Effector memory CD4-positive, alpha-beta T cell (primary cell): ENCODE results near the gene GPR137.

Experiments
- DNase-seq, 3 donors: peaks; one replicate each; pipeline ENCODE4 v3.0.0-alpha.2; 2020
- H3K27ac ChIP-seq: 2 replicates; pipeline ENCODE4 v1.7.0; 2013; ENCODE audit warnings: mild to moderate bottlenecking, low read length, moderate library complexity; ENCODE audit not compliant: insufficient read depth, poor library complexity, severe bottlenecking
- H3K27me3 ChIP-seq: replicated peaks from 2 replicates; pipeline ENCODE4 v1.7.0; 2013; ENCODE audit warnings: mild to moderate bottlenecking, low read length; ENCODE audit not compliant: insufficient read depth, control insufficient read depth, poor library complexity, severe bottlenecking
- H3K36me3 ChIP-seq: 2 replicates; pipeline ENCODE4 v1.7.0; 2013; ENCODE audit warnings: mild to moderate bottlenecking, low read length, moderate library complexity; ENCODE audit not compliant: control insufficient read depth, insufficient read depth
- H3K4me1 ChIP-seq: 2 replicates; pipeline ENCODE4 v1.7.0; 2013; ENCODE audit warnings: low read length, mild to moderate bottlenecking; ENCODE audit not compliant: control insufficient read depth, insufficient read depth, poor library complexity, severe bottlenecking
- H3K4me3 ChIP-seq: 2 replicates; pipeline ENCODE4 v1.7.0; 2013; ENCODE audit warnings: low read length, low read depth, mild to moderate bottlenecking; ENCODE audit not compliant: insufficient read depth, poor library complexity, severe bottlenecking
- H3K9me3 ChIP-seq: 2 replicates; pipeline ENCODE4 v1.7.0; 2013; ENCODE audit warnings: mild to moderate bottlenecking, low read length, moderate library complexity; ENCODE audit not compliant: control insufficient read depth

GPR137 gene

DNA sequence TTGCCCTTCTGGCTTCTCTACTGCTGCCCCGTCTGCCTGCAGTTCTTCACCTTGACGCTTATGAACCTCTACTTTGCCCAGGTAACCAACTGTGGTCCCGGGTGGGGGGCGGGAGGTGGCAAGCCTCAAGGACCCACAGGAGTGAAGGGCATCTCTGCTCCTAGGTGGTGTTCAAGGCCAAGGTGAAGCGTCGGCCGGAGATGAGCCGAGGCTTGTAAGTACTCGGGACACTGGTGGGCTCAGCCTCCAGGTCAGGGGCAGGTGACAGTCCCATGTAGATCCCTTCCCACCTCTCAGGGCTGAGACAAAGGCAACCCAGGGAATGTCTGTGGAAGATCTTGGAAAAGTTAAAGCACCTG, 1.1 kb downstream of the GPR137 start:
- Histone ChIP-seq H3K36me3 (peaks cover 6% of the 10 kb centered on the region), H3K4me1 (peaks cover 19% of the 10 kb centered on the region), H3K27ac (no peak overlapping the region)

DNA sequence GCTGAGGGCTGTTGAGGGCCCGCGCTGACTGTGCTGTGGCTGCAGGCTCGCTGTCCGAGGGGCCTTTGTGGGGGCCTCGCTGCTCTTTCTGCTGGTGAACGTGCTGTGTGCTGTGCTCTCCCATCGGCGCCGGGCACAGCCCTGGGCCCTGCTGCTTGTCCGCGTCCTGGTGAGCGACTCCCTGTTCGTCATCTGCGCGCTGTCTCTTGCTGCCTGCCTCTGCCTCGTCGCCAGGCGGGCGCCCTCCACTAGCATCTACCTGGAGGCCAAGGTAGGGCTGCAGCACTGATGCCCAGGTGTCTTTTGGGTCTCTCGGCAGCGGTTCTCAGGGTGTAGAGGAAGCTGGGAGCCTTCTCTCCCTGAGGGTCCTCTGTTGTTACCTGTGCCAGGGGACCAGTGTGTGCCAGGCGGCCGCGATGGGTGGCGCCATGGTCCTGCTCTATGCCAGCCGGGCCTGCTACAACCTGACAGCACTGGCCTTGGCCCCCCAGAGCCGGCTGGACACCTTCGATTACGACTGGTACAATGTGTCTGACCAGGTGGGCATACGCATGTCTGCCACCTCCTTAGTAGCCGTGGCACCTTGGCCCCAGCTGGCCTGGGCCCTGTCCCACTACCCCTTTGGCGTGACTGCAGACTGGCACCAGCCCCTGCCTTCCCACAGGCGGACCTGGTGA, 2.2 kb downstream of the GPR137 start:
- Histone ChIP-seq H3K27ac (no peak overlapping the region), H3K27me3 (peaks cover 24% of the 10 kb centered on the region), H3K36me3 (no peaks in the 10 kb centered on the region), H3K4me3 (no peak overlapping the region), H3K9me3 (no peaks in the 10 kb centered on the region), H3K4me1 (peaks cover 25% of the 10 kb centered on the region)
- no peak for DNase-seq

More for the DNA sequence above, 1.1 kb downstream of the GPR137 start:
- no peak for DNase-seq
- Histone ChIP-seq H3K9me3 (no peaks in the 10 kb centered on the region), H3K4me3 (no peak overlapping the region), H3K27me3 (peaks cover 13% of the 10 kb centered on the region)

DNA sequence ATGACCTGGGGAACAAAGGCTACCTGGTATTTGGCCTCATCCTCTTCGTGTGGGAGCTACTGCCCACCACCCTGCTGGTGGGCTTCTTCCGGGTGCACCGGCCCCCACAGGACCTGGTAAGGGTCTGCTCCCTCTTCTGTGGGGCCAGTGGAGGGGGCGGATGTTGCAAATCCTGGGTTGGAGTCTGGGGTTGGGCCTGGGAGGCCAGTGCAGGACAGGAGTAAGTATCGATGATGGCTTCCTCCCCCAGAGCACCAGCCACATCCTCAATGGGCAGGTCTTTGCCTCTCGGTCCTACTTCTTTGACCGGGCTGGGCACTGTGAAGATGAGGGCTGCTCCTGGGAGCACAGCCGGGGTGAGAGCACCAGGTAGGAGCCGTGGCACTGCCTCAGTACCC, 2.7 kb downstream of the GPR137 start:
- Histone ChIP-seq H3K27ac (no peak overlapping the region), H3K4me3 (no peak overlapping the region), H3K27me3 (peaks cover 29% of the 10 kb centered on the region), H3K4me1 (peaks cover 25% of the 10 kb centered on the region), H3K9me3 (no peaks in the 10 kb centered on the region), H3K36me3 (no peaks in the 10 kb centered on the region)
- no peak for DNase-seq

DNA sequence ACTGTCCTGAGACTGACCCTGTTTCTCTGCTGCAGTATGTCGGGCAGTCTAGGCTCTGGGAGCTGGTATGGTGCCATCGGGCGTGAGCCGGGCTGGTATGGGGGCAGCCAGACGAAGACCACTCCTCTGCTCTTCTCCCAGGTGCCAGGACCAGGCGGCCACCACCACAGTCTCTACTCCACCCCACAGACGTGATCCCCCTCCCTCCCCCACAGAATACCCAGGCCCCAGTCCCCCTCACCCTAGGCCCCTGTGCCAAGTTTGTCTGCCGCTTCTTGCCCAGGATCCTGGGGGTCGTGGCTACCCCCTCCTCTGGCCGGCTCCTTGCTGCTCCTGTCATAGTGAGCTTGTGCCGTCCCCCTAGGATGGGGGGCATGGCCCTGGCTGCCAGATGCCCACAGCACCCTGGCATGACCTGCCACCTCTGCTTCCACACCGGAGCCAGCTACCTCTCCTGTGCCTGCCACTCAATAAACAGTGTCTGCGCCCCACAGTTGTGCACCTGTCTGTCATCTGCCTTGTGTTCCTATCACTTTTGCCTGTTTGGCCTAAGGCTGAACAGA, 3.4 kb downstream of the GPR137 start:
- no peak for DNase-seq
- no peak overlapping the region for H3K27ac ChIP-seq
- H3K27me3 ChIP-seq = peaks cover 29% of the 10 kb centered on the region
- H3K4me1 ChIP-seq = peaks cover 20% of the 10 kb centered on the region
- H3K9me3 ChIP-seq = no peaks in the 10 kb centered on the region
- H3K36me3 ChIP-seq = no peaks in the 10 kb centered on the region
- H3K4me3 ChIP-seq = no peak overlapping the region

DNA sequence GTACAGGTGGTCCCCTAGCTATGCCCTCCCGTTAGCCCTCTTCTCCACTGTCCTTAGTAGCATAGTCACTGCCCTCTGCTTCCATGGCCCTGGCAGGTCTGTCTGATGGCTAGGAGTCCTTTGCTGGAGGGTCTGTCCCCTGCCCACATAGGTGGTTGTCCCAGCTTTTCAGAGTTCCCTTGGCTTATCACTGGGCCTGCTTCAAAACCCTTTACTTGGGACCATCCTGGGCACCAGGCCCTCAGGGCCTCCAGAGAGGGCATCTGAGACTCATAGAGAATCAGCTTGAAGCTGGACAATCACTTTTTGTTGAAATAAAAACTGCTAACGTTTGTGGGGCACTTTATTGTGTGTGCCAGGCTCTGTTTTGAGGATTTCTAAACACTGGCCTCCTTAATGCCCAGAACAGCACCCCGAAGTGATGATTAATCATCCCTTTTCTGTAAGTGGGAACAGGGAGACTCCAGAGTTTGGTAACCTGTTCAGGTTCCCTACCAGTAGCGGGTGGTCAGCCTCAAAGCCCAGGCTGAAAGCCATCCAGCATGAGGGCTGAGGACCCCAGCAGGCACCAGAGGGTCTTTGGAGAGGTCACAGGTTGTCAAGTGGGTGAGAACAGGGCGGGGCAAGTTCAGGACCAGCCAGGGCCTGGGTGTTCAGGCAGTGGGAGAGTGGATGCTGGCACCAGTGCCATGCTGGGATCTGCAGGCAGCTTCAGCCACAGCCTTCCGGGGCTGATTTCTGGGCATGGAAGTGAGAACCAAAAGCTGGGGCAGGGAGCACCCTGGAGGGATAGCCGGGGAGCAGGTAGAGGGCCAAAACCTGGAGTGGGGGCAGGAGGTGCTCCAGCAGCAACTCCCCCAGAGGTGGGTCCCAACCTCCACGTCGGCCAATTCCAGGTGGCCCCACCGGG, 5.0 kb downstream of the GPR137 start:
- Histone ChIP-seq H3K27me3 (peaks cover 33% of the 10 kb centered on the region), H3K4me1 (peaks cover 17% of the 10 kb centered on the region), H3K4me3 (no peak overlapping the region), H3K27ac (no peak overlapping the region), H3K36me3 (no peaks in the 10 kb centered on the region), H3K9me3 (no peaks in the 10 kb centered on the region)
- DNase-seq = no peak

DNA sequence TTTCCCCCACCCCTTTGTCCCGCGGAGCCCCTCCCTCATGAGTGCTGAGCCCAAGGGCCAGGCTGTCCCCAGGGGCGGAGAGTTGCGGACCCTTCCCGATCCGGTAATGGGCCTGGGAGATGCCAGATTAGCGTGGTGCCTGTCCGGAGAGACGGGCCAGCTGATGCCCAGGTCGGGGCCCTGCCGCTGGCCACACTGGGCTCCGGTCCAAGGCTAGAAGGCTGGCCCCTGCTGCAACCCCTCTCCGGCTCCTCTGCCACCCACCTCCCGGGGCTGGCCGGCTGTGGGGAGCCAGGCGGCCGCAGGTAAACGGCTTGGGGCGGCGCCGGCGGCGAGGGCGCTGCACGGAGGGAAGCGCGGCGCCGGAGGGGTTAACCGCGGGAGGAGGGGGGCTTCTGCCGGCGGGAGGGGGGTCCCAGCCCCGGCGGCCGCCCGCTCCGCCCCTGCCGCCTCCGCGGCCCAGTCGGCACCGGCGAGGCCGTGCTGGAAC, 5.7 kb downstream of the GPR137 start, which contains the start of gene KCNK4:
TSS of gene KCNK4 (plus strand) at position 41 of the 490 bp plus-strand sequence. CDS start 1,717 bp downstream, outside the sequence.
- no peaks in the 10 kb centered on the region for H3K9me3 ChIP-seq
- no peak within 1 kb of the TSS for H3K27ac ChIP-seq
- DNase-seq = no peak
- H3K4me1 ChIP-seq = peaks cover 12% of the 10 kb centered on the region
- peak within 1 kb of the TSS; percentile 42 for H3K4me3 ChIP-seq
- peaks cover 37% of the 10 kb centered on the region for H3K27me3 ChIP-seq
- H3K36me3 ChIP-seq = no peaks in the 10 kb centered on the region

- H3K4me3 ChIP-seq = peak overlapping the region; percentile 42
- no peaks in the 10 kb centered on the region for H3K36me3 ChIP-seq
- H3K27me3 ChIP-seq = peaks cover 43% of the 10 kb centered on the region
These were observed 6.3 kb downstream of the GPR137 start for GRCh38 chr11:64291752-64292459.

DNA sequence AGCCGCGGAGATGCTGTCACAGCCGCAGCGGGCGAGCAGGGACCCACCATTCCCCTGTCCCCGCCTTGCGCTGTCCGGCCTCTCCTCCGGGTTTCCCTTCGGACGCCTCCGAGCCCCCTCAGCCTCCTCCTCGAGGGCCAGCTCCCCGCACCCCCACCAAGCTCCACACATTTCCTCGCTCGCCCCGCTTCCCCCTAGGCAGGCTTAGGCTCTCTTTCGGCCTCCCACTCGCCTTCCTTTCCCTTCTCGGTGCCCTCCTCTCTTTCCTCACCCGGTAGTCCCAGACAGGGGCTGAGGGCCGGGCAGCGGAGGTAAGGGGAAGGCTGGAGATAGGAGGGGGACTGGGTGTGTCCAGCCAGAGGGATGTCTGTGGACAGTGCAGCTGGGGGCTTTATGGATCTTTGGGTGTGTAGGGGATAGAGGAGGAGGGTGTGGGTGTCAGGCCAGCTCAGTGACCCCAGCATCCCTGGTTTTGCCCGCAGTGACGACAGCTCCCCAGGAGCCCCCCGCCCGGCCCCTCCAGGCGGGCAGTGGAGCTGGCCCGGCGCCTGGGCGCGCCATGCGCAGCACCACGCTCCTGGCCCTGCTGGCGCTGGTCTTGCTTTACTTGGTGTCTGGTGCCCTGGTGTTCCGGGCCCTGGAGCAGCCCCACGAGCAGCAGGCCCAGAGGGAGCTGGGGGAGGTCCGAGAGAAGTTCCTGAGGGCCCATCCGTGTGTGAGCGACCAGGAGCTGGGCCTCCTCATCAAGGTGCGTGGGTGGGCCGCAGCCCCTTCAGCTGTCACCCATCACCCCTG, 7.0 kb downstream of the GPR137 start:
- Histone ChIP-seq H3K4me1 (peaks cover 11% of the 10 kb centered on the region), H3K9me3 (no peaks in the 10 kb centered on the region), H3K27me3 (peaks cover 51% of the 10 kb centered on the region), H3K27ac (no peak overlapping the region), H3K36me3 (no peaks in the 10 kb centered on the region), H3K4me3 (peak overlapping the region; percentile 42)
- no peak for DNase-seq

More at GRCh38 chr11:64291752-64292459, 6.3 kb downstream of the GPR137 start:
- no peak overlapping the region for H3K27ac ChIP-seq
- DNase-seq = no peak
- peaks cover 11% of the 10 kb centered on the region for H3K4me1 ChIP-seq
- no peaks in the 10 kb centered on the region for H3K9me3 ChIP-seq

GRCh38 chr11:64294774-64295173, 9.1 kb downstream of the GPR137 start:
- peaks cover 72% of the 10 kb centered on the region for H3K27me3 ChIP-seq
- no peak overlapping the region for H3K4me3 ChIP-seq
- peaks cover 26% of the 10 kb centered on the region for H3K4me1 ChIP-seq
- H3K27ac ChIP-seq = no peak overlapping the region
- DNase-seq = no peak
- H3K36me3 ChIP-seq = no peaks in the 10 kb centered on the region
- no peaks in the 10 kb centered on the region for H3K9me3 ChIP-seq
